ENCODE results near the gene SENP5.
"Not testable (repeated sequence)": the region's sequence is repeated elsewhere in the genome, so short reads cannot be mapped to it uniquely, and the experiment has no call there.

GRCh38 chr3:196848375-196848774 is 19.3 kb upstream of the SENP5 start:
- not testable (repeated sequence) for TF ChIP-seq CTCF, POLR2A (IDR thresholded peaks at IDR 0.05)
